NT2/D1 (cell line): ENCODE data around the gene CMTM5.

Source experiments
- DNase-seq: peaks from one replicate; pipeline ENCODE4 v3.0.0-alpha.2; 2011; ENCODE audit warnings: low read depth, low spot score
- H3K27me3 ChIP-seq: 2 replicates; pipeline ENCODE4 v1.6.0; 2011; ENCODE audit warnings: mild to moderate bottlenecking; ENCODE audit not compliant: insufficient read length, insufficient read depth
- H3K36me3 ChIP-seq: 2 replicates; pipeline ENCODE4 v1.6.1; 2011; ENCODE audit warnings: mild to moderate bottlenecking, low read length, mixed read lengths; ENCODE audit not compliant: insufficient read depth, insufficient read length
- H3K4me1 ChIP-seq: 2 replicates; pipeline ENCODE4 v1.5.1; 2011; ENCODE audit not compliant: insufficient read depth, insufficient read length
- H3K4me3 ChIP-seq: 2 replicates; pipeline ENCODE4 v1.5.1; 2011; ENCODE audit warnings: low read depth; ENCODE audit not compliant: insufficient read length
- H3K9ac ChIP-seq: 2 replicates; pipeline ENCODE4 v1.6.0; 2011; ENCODE audit warnings: low read depth; ENCODE audit not compliant: insufficient read length
- H3K9me3 ChIP-seq: 2 replicates; pipeline ENCODE4 v1.5.1; 2011; ENCODE audit warnings: mild to moderate bottlenecking, low read length; ENCODE audit not compliant: insufficient read depth
- SUZ12 ChIP-seq: IDR thresholded peaks from 2 replicates; pipeline ENCODE4 v1.6.1; 2011; ENCODE audit not compliant: insufficient read length, insufficient read depth; ENCODE audit errors: extremely low read depth
- YY1 ChIP-seq: IDR thresholded peaks from 2 replicates; pipeline ENCODE4 v1.6.1; 2011; ENCODE audit not compliant: insufficient read length, insufficient read depth
- ZNF274 ChIP-seq: IDR thresholded peaks from 2 replicates; pipeline ENCODE4 v1.6.1; 2011; ENCODE audit warnings: mild to moderate bottlenecking, low read depth, low read length

The CMTM5 gene

DNA sequence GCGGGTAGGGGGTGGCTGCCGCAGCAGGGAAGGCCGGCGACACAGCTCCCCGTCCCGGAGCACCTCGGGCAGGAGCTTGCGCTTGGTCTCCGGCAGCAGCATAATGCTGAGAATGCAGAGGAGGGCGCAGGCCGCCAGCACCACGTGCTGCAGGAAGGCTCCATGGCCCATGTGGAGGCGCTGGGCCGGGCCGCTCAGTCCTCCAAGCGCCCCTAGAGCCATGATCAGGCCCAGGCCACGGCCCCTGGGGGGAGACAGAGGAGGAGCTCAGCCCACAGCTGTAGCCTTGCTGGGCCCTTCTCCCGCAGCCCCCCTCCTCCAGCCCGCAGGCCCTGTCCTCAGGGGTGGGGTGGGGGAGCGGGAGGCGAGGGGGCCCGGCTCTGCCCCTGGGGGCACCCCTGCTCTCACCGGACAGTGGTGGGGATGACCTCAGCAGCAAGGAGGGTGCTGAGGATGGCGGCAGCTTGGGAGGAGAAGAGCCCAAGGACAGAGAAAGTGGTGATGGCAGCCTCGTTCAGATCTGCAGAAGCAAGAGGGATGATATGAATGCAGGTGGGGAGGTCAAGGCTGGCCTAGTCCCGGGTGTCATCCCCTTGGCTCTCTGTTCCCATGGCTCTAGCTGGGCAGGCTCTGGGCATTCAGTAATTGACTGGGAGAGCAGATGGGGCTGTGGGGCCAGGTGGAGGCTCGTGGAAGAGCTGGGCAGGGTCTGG lies 30.0 kb upstream of the CMTM5 start:
- H3K9ac ChIP-seq: no peak overlapping the region
- DNase-seq: no peak
- no peaks in the 10 kb centered on the region for H3K9me3 ChIP-seq
- H3K4me3 ChIP-seq: no peak overlapping the region
- H3K36me3 ChIP-seq: peaks cover 46% of the 10 kb centered on the region
- H3K27me3 ChIP-seq: peaks cover 9% of the 10 kb centered on the region
- TF ChIP-seq SUZ12: no peak
- H3K4me1 ChIP-seq: peaks cover 8% of the 10 kb centered on the region

DNA sequence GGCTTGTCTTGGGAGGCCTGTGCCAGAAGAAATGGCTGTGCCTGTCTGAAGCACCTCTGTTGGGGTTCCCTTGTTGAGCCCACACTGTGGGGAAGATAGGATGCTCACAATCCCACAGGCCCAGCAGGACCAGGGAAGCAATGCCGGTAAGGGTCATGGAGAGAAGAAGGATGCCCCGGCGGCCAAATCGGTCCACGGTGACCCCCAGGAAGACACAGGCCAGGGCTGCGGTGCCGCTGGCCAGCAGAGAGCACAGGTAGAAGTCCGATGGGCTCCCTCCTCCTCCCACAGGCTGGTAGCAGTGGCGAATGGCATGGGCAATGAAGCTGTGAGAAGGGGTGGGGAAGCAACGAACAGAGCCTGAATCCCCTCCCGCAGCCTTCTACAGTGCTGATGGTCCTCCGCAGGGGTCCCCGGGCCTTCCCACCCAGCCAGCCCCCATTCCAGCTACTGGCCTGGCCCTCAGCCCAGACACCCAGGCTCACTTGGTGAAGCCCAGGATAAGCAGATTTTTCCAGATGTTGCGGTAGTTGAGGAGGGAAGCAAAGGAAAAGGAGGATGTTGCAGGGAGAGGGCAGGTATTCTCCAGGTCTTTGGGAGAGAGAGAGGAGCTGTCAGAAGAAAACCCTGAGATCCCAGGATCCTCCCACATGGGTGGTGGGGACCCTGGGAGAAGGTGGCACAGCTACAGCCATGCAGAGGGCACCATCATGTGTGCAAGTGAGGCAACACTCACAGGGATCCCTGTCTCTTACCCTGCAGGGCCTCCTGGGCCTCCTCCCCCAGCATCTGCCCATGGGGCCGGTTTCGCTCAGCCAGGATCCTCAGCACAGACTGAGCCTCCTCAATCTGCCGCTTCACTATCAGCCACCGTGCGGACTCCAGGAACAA lies 29.2 kb upstream of the CMTM5 start:
- no peak for TF ChIP-seq SUZ12
- TF ChIP-seq YY1: no peak
- no peak for TF ChIP-seq ZNF274

DNA sequence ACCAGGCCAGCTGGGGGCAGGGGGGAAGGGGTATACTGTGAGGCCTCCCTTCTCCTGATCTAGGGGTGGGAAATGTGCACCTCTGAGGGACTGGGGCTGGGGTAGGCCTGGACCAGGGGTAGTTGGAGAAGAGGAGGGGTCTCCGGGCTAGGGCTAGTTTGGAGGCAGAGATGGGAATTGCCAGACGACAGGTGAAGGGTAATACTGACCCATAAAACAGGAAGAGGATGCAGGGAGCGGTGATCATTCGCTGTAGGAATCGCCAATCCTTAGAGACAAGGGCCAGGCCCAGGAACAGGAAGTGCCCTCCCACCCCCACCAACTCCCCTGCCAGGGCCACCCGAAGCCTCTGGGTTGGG lies 28.6 kb upstream of the CMTM5 start:
- TF ChIP-seq SUZ12: no peak
- TF ChIP-seq ZNF274: no peak
- no peak for TF ChIP-seq YY1
- no peak overlapping the region for H3K4me3 ChIP-seq
- H3K9ac ChIP-seq: no peak overlapping the region
- peaks cover 8% of the 10 kb centered on the region for H3K4me1 ChIP-seq
- H3K36me3 ChIP-seq: peaks cover 46% of the 10 kb centered on the region
- peaks cover 9% of the 10 kb centered on the region for H3K27me3 ChIP-seq
- no peak for DNase-seq
- no peaks in the 10 kb centered on the region for H3K9me3 ChIP-seq

More for the DNA sequence above, 29.2 kb upstream of the CMTM5 start:
- H3K9me3 ChIP-seq: no peaks in the 10 kb centered on the region
- peaks cover 8% of the 10 kb centered on the region for H3K4me1 ChIP-seq
- H3K27me3 ChIP-seq: peaks cover 9% of the 10 kb centered on the region
- no peak overlapping the region for H3K4me3 ChIP-seq
- no peak for DNase-seq
- H3K36me3 ChIP-seq: peaks cover 46% of the 10 kb centered on the region
- no peak overlapping the region for H3K9ac ChIP-seq

DNA sequence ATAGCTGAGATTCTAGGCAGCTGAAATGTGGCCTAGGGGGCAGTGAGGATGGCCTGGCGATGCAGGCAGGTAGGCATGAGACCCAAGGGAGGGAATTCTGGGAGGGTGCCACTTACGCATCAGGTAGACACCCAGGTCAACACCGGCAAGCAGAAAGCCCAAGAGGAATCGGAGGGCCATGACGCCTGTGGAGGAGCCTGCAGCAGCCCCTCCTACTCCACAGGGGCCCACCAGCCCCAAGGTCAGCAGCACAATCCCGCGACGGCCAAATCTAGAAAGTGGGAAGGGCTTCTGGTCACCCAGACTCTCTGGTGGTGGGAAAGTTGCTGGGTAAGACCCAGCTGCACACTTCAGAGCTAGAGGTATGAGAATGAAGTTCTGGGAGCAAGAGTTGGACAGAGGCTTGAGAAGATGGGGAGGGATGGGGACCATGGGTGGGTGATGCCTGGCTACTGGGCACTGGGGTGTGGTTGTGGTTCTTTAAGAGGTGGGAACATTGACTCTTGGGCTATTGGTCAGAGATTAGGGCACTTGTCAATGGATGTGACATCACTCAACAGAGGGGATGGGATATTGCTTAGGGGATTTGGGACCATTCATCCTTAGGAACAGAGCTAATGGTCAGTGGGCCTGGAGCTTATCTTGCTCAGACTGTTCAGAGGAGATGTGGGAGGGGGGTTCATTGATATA lies 27.5 kb upstream of the CMTM5 start:
- Histone ChIP-seq H3K36me3 (peaks cover 46% of the 10 kb centered on the region), H3K9ac (no peak overlapping the region), H3K4me3 (no peak overlapping the region), H3K4me1 (peaks cover 8% of the 10 kb centered on the region), H3K27me3 (peaks cover 9% of the 10 kb centered on the region), H3K9me3 (no peaks in the 10 kb centered on the region)
- DNase-seq: no peak
- TF ChIP-seq YY1: no peak
- no peak for TF ChIP-seq SUZ12
- TF ChIP-seq ZNF274: no peak

DNA sequence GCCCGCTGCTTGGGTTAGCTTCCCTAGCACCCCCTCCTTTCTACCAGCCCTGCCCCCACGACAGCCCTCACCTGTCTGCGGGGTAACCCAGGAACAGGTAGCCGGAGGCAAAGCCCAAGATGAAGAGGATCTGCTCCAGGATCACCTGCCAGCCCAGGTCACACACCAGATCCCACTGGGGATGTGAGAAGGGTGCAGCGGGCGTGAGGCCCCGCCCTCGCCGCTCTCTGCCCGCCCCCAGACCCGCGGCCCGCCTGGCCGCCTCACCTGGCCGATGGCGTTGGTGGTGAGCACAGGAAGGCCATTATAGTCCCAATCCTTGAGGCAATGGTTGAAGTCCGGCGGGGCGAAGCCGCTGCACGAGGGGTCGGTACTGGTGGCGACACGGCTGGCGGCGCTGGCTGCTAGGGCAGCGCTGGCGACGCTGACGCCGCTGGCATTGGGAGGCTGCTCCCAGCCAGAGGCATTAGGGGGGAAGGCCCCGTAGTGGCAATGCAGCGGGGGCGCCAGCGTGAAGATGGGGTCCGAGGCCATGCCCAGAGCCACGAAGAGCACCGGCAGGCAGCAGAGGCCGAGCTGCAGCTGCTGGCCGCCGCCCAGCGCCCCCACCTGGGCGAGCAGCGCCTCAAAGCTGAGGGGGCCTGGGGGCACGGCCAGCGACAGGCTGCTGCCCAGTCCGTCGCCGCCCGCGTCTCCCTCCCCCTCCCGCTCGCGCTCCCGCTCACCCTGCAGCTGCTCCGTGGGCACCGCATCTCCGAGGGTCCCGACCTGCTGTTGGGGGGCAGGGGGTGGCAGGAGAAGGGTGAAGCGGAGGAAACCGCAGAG lies 25.0 kb upstream of the CMTM5 start:
- no peaks in the 10 kb centered on the region for H3K9me3 ChIP-seq
- no peak for DNase-seq
- H3K27me3 ChIP-seq: peaks cover 9% of the 10 kb centered on the region
- peaks cover 56% of the 10 kb centered on the region for H3K36me3 ChIP-seq
- peak overlapping the region; percentile 71 for H3K4me3 ChIP-seq
- H3K9ac ChIP-seq: peak overlapping the region; percentile 84
- H3K4me1 ChIP-seq: peaks cover 3% of the 10 kb centered on the region
- TF ChIP-seq SUZ12 (no peak), ZNF274 (no peak), YY1 (no peak)

DNA sequence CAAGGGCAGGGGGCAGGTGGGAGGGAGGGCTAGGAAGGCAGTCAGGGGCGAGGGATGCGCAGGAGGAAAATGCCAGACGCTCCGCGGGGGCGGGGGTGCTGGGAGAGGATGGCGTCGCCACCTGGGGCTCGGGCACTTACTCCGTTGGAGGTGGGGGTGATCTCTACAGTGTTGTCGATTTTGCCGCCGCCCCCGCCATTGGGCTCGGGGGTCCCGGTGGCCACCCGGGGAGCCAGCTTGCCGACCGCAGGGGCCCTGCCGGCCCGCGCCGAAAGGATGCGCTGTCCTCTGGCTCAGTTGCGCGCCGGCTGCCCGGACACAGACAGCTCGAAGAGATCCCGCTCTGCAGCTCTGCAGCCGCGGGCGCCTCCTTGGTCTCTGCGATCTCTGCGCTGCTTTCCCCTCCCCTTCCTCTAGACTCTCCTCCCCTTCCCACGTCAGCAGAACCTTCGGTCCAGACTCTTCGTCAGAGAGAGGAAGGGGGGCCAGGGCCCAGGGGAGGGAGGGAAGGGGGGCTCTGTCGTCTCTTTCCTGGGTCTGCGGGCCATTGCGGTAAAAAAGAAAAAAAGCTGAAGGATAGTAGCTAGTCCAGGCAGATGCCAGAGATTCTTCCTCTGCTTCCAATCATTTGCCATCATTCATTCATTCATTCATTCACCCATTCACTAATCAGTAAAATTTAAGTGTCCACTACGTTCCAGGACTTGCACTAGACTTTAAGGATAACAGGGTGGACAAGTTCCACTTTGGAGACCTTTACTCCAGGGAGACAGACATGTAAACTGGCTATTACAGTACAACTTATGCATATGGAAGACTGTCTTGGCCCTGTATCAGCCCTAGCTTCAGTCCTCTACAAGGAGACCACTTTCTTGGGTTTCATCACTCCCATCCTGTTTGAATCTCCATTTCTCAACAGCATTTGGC lies 24.1 kb upstream of the CMTM5 start, which contains the start of gene SLC22A17:
Gene SLC22A17, minus strand, starts transcription at position 382 of the 927 bp plus-strand sequence.
- peak within 1 kb of the TSS; percentile 71 for H3K4me3 ChIP-seq
- peak within 1 kb of the TSS; percentile 84 for H3K9ac ChIP-seq
- H3K9me3 ChIP-seq: no peaks in the 10 kb centered on the region
- H3K27me3 ChIP-seq: peaks cover 9% of the 10 kb centered on the region
- TF ChIP-seq YY1: no peak
- no peak for TF ChIP-seq ZNF274
- TF ChIP-seq SUZ12: no peak
- peaks cover 58% of the 10 kb centered on the region for H3K36me3 ChIP-seq
- DNase-seq: peak; percentile 78
- no peaks in the 10 kb centered on the region for H3K4me1 ChIP-seq
